Psoas muscle (tissue), 8 donors: ENCODE results near the gene ZNF275. TPM values are rescaled to one million over a fixed set of nuclear protein-coding genes. Genes with fewer than 3 reads are reported as not detected.

Experiments used
- ATAC-seq, 4 donors: fragments of 200-7000 bp; cut with Tn5 transposase; one replicate each; pipeline ENCODE4 v1.9.1; 2020; ENCODE audit warnings: moderate library complexity in 3 of 4, mild to moderate bottlenecking in 2 of 4
- DNase-seq, 2 donors: peaks; one replicate each; pipeline ENCODE4 v3.0.0-alpha.2; 2020
- H3K27ac ChIP-seq: fragments of 200-600 bp; one replicate; pipeline ENCODE4 v1.8.0; 2022
- H3K27me3 ChIP-seq, 3 donors: fragments of 200-600 bp in 1 of 3; one replicate each; pipeline versions ENCODE4 v1.6.1 to v1.8.0; 2013 to 2022; ENCODE audit warnings: low read length in 2 of 3, mild to moderate bottlenecking in 2 of 3, moderate library complexity in 1 of 3; ENCODE audit not compliant: insufficient read depth in 3 of 3
- H3K36me3 ChIP-seq, 2 donors: fragments of 200-600 bp in 1 of 2; one replicate each; pipeline versions ENCODE4 v1.6.1 to v1.8.0; 2013 to 2022; ENCODE audit warnings: low read depth in 1 of 2, mild to moderate bottlenecking in 1 of 2, moderate library complexity in 1 of 2; ENCODE audit not compliant: insufficient read depth in 1 of 2
- H3K4me1 ChIP-seq: fragments of 200-600 bp; one replicate; pipeline ENCODE4 v1.8.0; 2022
- H3K4me3 ChIP-seq: fragments of 200-600 bp; one replicate; pipeline ENCODE4 v1.8.0; 2022; ENCODE audit warnings: mild to moderate bottlenecking
- H3K9me3 ChIP-seq: fragments of 200-600 bp; one replicate; pipeline ENCODE4 v1.8.0; 2022
- CTCF ChIP-seq: fragments of 200-600 bp; IDR thresholded peaks from one replicate; pipeline ENCODE4 v1.8.0; 2022; ENCODE audit warnings: antibody characterized with exemption
- WGBS, 3 donors: extraction: QIAGEN DNeasy Blood & Tissue Kit; methylation state at CpG; one replicate each; pipeline versions ENCODE4 v1.1.6 to v1.1.7; 2013; 5-methylcytosine and 5-hydroxymethylcytosine counted together
- intact Hi-C, 2 donors: fragments of 100-400 bp; cut with DNase I; formaldehyde crosslinking; loops; one replicate each; pipeline versions ENCODE4 v1.11.0 to v1.14.2; 2022
- polyA plus RNA-seq, 3 donors: library from polyadenylated mRNA; stranded (reverse); fragments of 200-250 nt; gene quantifications; one replicate each; pipeline ENCODE4 v1.2.3, GENCODE V29; 2013
- total RNA-seq, 4 donors: library from RNA; stranded (reverse); fragmentation: NEBNext Ultra II Directional in 2 of 4; extraction: Animal tissue kit (Norgen Biotek cat#: 25700) in 2 of 4; gene quantifications; one replicate each; pipeline versions ENCODE4 v1.2.1 to v1.2.4, GENCODE V29; 2021 to 2023
- donor health status: healthy with polysubstance abuse.
- donor health status: DM: no; HTN: no; CAD: no; lungs with moderate emphysema.
- donor health status: Bipolar disorder and iron deficiency.
- donor health status: healthy.
- donor health status: DM: yes; HTN: yes; CAD: no.
- donor health status: DM: no; HTN: no; CAD: no.
- donor health status: DM: no; HTN: no; CAD: no.
- donor health status: DM: yes; HTN: yes; CAD: no.

ZNF275 gene
- total and polyA plus RNA-seq, 7 donors = 2.4 to 7.7 (median 5.5) TPM

GRCh38 chrX:153397256-153397960 lies 63.5 kb downstream of the ZNF275 start:
- TF ChIP-seq CTCF = no peak
- ATAC-seq = no peak
- intact Hi-C loops = no loop called here
- Histone ChIP-seq H3K4me1 (no peaks in the 10 kb centered on the region), H3K4me3 (no peak overlapping the region), H3K27me3 (peaks cover 0 to 18% (median 0%) of the 10 kb centered on the region in 3 donors), H3K9me3 (no peaks in the 10 kb centered on the region), H3K27ac (no peak overlapping the region), H3K36me3 (no peaks in the 10 kb centered on the region)
- DNase-seq = no peak
- WGBS, 3 donors = 55 to 74% (median 71%) methylated on average over 11 to 27 of the region's 27 CpGs

GRCh38 chrX:153398275-153398960 lies 64.5 kb downstream of the ZNF275 start:
- DNase-seq (peak in 1 of 2 donors; percentile 24), ATAC-seq (no peak)
- Histone ChIP-seq H3K4me1 (no peaks in the 10 kb centered on the region), H3K36me3 (no peaks in the 10 kb centered on the region), H3K27me3 (peaks cover 0 to 18% (median 0%) of the 10 kb centered on the region in 3 donors), H3K4me3 (no peak overlapping the region), H3K9me3 (no peaks in the 10 kb centered on the region), H3K27ac (no peak overlapping the region)
- WGBS, 3 donors = 81 to 87% (median 81%) methylated on average over 15 to 17 of the region's 17 CpGs
- intact Hi-C loops = no loop called here
- TF ChIP-seq CTCF = no peak

- peak; percentile 43 for TF ChIP-seq CTCF
- H3K4me1 ChIP-seq = no peaks in the 10 kb centered on the region
- intact Hi-C loops = no loop called here
- no peak for ATAC-seq
- no peaks in the 10 kb centered on the region for H3K36me3 ChIP-seq
- WGBS, 3 donors = 74 to 81% (median 77%) methylated on average over 18 to 59 of the region's 60 CpGs
- no peak overlapping the region for H3K4me3 ChIP-seq
- peaks cover 0 to 15% (median 0%) of the 10 kb centered on the region in 3 donors for H3K27me3 ChIP-seq
- DNase-seq = peak in 1 of 2 donors; percentile 47
- H3K27ac ChIP-seq = no peak overlapping the region
- H3K9me3 ChIP-seq = no peaks in the 10 kb centered on the region
These were observed 66.5 kb downstream of the ZNF275 start for GRCh38 chrX:153400146-153401132.

GRCh38 chrX:153401133-153401764 lies 67.3 kb downstream of the ZNF275 start, which contains the start of gene PNMA6E:
PNMA6E (minus strand) TSS chrX:153401350; CDS start chrX:153398849, 2,501 bp downstream.
- ATAC-seq (no peak), DNase-seq (no peak)
- no peaks in the 10 kb centered on the region for H3K9me3 ChIP-seq
- no peaks in the 10 kb centered on the region for H3K4me1 ChIP-seq
- 89 to 90% (median 90%) methylated on average over 25 to 29 of the region's 29 CpGs for WGBS, 3 donors
- TF ChIP-seq CTCF = no peak
- no peaks in the 10 kb centered on the region for H3K36me3 ChIP-seq
- peaks cover 0 to 13% (median 0%) of the 10 kb centered on the region in 3 donors for H3K27me3 ChIP-seq
- H3K4me3 ChIP-seq = no peak within 1 kb of the TSS
- intact Hi-C loops = no loop called here
- H3K27ac ChIP-seq = no peak within 1 kb of the TSS
